ENCODE measurements around the gene CNN2.

The CNN2 gene

GRCh38 chr19:1069009-1069779, 42.8 kb downstream of the CNN2 start:
- DNase-seq (ENCODE audit: low spot score) (no peak), ATAC-seq (ENCODE audit: low read depth) (no peak)
- TF ChIP-seq CTCF (IDR thresholded peaks at IDR 0.05; ENCODE audit: poor library complexity, severe bottlenecking) = no peak
- no peaks in the 10 kb centered on the region for H3K36me3 ChIP-seq (ENCODE audit: low read depth)
- no peak overlapping the region for H3K27ac ChIP-seq (ENCODE audit: poor library complexity, severe bottlenecking)
- H3K4me3 ChIP-seq (ENCODE audit: severe bottlenecking) = no peak overlapping the region
- peaks cover 17% of the 10 kb centered on the region for H3K4me1 ChIP-seq (ENCODE audit: insufficient read depth, poor library complexity, severe bottlenecking)
- H3K9me3 ChIP-seq (ENCODE audit: severe bottlenecking) = no peaks in the 10 kb centered on the region
- H3K27me3 ChIP-seq (ENCODE audit: insufficient read depth, poor library complexity, severe bottlenecking) = peaks cover 6% of the 10 kb centered on the region

GRCh38 chr19:1070576-1070930, 44.1 kb downstream of the CNN2 start:
- DNase-seq (ENCODE audit: low spot score) = no peak
- H3K27me3 ChIP-seq (ENCODE audit: insufficient read depth, poor library complexity, severe bottlenecking) = peaks cover 6% of the 10 kb centered on the region
- no peak for TF ChIP-seq CTCF (IDR thresholded peaks at IDR 0.05; ENCODE audit: poor library complexity, severe bottlenecking)
- peaks cover 11% of the 10 kb centered on the region for H3K4me1 ChIP-seq (ENCODE audit: insufficient read depth, poor library complexity, severe bottlenecking)
- H3K4me3 ChIP-seq (ENCODE audit: severe bottlenecking) = no peak overlapping the region
- no peak for ATAC-seq (ENCODE audit: low read depth)
- H3K36me3 ChIP-seq (ENCODE audit: low read depth) = no peaks in the 10 kb centered on the region
- no peak overlapping the region for H3K27ac ChIP-seq (ENCODE audit: poor library complexity, severe bottlenecking)
- H3K9me3 ChIP-seq (ENCODE audit: severe bottlenecking) = no peaks in the 10 kb centered on the region

- ATAC-seq (ENCODE audit: low read depth) (no peak), DNase-seq (ENCODE audit: low spot score) (no peak)
- Histone ChIP-seq H3K27ac (ENCODE audit: poor library complexity, severe bottlenecking) (no peak overlapping the region), H3K27me3 (ENCODE audit: insufficient read depth, poor library complexity, severe bottlenecking) (peaks cover 6% of the 10 kb centered on the region), H3K4me1 (ENCODE audit: insufficient read depth, poor library complexity, severe bottlenecking) (peaks cover 5% of the 10 kb centered on the region), H3K9me3 (ENCODE audit: severe bottlenecking) (no peaks in the 10 kb centered on the region), H3K36me3 (ENCODE audit: low read depth) (no peaks in the 10 kb centered on the region), H3K4me3 (ENCODE audit: severe bottlenecking) (peak overlapping the region; percentile 10)
- no peak for TF ChIP-seq CTCF (IDR thresholded peaks at IDR 0.05; ENCODE audit: poor library complexity, severe bottlenecking)
Observed at GRCh38 chr19:1070931-1071791, 44.8 kb downstream of the CNN2 start.

- no peaks in the 10 kb centered on the region for H3K36me3 ChIP-seq (ENCODE audit: low read depth)
- no peaks in the 10 kb centered on the region for H3K9me3 ChIP-seq (ENCODE audit: severe bottlenecking)
- DNase-seq (ENCODE audit: low spot score) (no peak), ATAC-seq (ENCODE audit: low read depth) (no peak)
- H3K4me3 ChIP-seq (ENCODE audit: severe bottlenecking) = no peak overlapping the region
- no peak for TF ChIP-seq CTCF (IDR thresholded peaks at IDR 0.05; ENCODE audit: poor library complexity, severe bottlenecking)
- H3K27ac ChIP-seq (ENCODE audit: poor library complexity, severe bottlenecking) = no peak overlapping the region
- peaks cover 6% of the 10 kb centered on the region for H3K27me3 ChIP-seq (ENCODE audit: insufficient read depth, poor library complexity, severe bottlenecking)
- H3K4me1 ChIP-seq (ENCODE audit: insufficient read depth, poor library complexity, severe bottlenecking) = no peaks in the 10 kb centered on the region
Observed at GRCh38 chr19:1072371-1073015, 46.1 kb downstream of the CNN2 start.

Data from RWPE2 (cell line).